Activated CD4-positive, alpha-beta T cell treated with anti-CD3 and anti-CD28 coated beads, Interleukin-2, amount 50 U/mL, for 16 hours (primary cell): ENCODE measurements around the gene RAB3D.
A peak's percentile ranks its signal among the peaks of the same experiment; 100 is the strongest.

Experiments
- DNase-seq: peaks from one replicate; pipeline ENCODE4 v3.0.0-alpha.2; 2020

Gene RAB3D

GRCh38 chr19:11295180-11295579, 44.3 kb downstream of the RAB3D start:
- no peak for DNase-seq

GRCh38 chr19:11293433-11294389, 45.7 kb downstream of the RAB3D start:
- peak; percentile 90 for DNase-seq

GRCh38 chr19:11291991-11292390, 47.5 kb downstream of the RAB3D start:
- DNase-seq, result no peak

- DNase-seq, result no peak
These were observed 48.0 kb downstream of the RAB3D start for GRCh38 chr19:11291415-11291814.

GRCh38 chr19:11290256-11290655, 49.2 kb downstream of the RAB3D start:
- DNase-seq, result no peak

- DNase-seq, result no peak
These were observed 51.1 kb downstream of the RAB3D start for GRCh38 chr19:11288349-11288748.

- no peak for DNase-seq
These were observed 53.0 kb downstream of the RAB3D start for GRCh38 chr19:11286312-11286974.

GRCh38 chr19:11284515-11284914, 54.9 kb downstream of the RAB3D start:
- no peak for DNase-seq

GRCh38 chr19:11281356-11282049, 58.0 kb downstream of the RAB3D start:
- no peak for DNase-seq

- peak; percentile 83 for DNase-seq
These were observed 59.8 kb downstream of the RAB3D start for GRCh38 chr19:11279505-11280236.

- DNase-seq, result no peak
These were observed 60.8 kb downstream of the RAB3D start for GRCh38 chr19:11278670-11279069.

GRCh38 chr19:11274533-11275086, 64.8 kb downstream of the RAB3D start:
- no peak for DNase-seq

GRCh38 chr19:11273989-11274388, 65.5 kb downstream of the RAB3D start:
- DNase-seq, result no peak

GRCh38 chr19:11273296-11273695, 66.2 kb downstream of the RAB3D start:
- no peak for DNase-seq
